CD4-positive, alpha-beta memory T cell (primary cell): ENCODE results near the gene GTSF1L. TPM values are rescaled to one million over a fixed set of nuclear protein-coding genes. Genes with fewer than 3 reads are reported as not detected.
A peak's percentile ranks its signal among the peaks of the same experiment; 100 is the strongest.
"Not testable (repeated sequence)": the region's sequence is repeated elsewhere in the genome, so short reads cannot be mapped to it uniquely, and the experiment has no call there.

ENCODE experiments used
- CTCF ChIA-PET: fragments of 350-600 bp; sonication (Branson Sonifier 250); formaldehyde crosslinking; loops from one replicate; lab custom pipeline; 2021; ENCODE audit warnings: inconsistent platforms; ENCODE audit not compliant: partially characterized antibody; lab: Charles Lee
- POLR2A ChIA-PET: fragments of 350-600 bp; sonication (Branson Sonifier 250); formaldehyde crosslinking; loops from one replicate; lab custom pipeline; 2021; ENCODE audit not compliant: partially characterized antibody; lab: Charles Lee
- DNase-seq, 5 donors: peaks; one replicate each; pipeline versions ENCODE4 v3.0.0 to v3.0.0-alpha.2; 2020 to 2022; ENCODE audit warnings: mixed read lengths in 1 of 5
- H3K27ac ChIP-seq: one replicate; pipeline ENCODE4 v1.7.0; 2013; ENCODE audit warnings: low read depth, low read length
- H3K27me3 ChIP-seq: 2 replicates; pipeline ENCODE4 v1.7.0; 2013; ENCODE audit warnings: mild to moderate bottlenecking, low read length, moderate library complexity; ENCODE audit not compliant: insufficient read depth
- H3K36me3 ChIP-seq: 2 replicates; pipeline ENCODE4 v1.7.0; 2013; ENCODE audit warnings: mild to moderate bottlenecking, low read length, moderate library complexity; ENCODE audit not compliant: insufficient read depth
- H3K4me1 ChIP-seq: 2 replicates; pipeline ENCODE4 v1.7.0; 2013; ENCODE audit warnings: mild to moderate bottlenecking, low read length, moderate library complexity; ENCODE audit not compliant: insufficient read depth
- H3K4me3 ChIP-seq, 2 donors: one replicate each; pipeline ENCODE4 v1.7.0; 2013; ENCODE audit warnings: low read length in 2 of 2, mild to moderate bottlenecking in 1 of 2
- H3K9me3 ChIP-seq, 2 donors: one replicate each; pipeline ENCODE4 v1.7.0; 2013; ENCODE audit warnings: low read length in 2 of 2, control low read depth in 1 of 2; ENCODE audit not compliant: control insufficient read depth in 1 of 2
- H3K27ac Mint-ChIP-seq, 7 donors: one replicate each; pipeline ENCODE4 v1.8.0; 2020 to 2021; ENCODE audit warnings: mixed read lengths in 7 of 7, mild to moderate bottlenecking in 6 of 7, inconsistent platforms in 3 of 7, moderate library complexity in 3 of 7
- H3K27me3 Mint-ChIP-seq, 2 donors: one replicate each; pipeline ENCODE4 v1.8.0; 2020 to 2021; ENCODE audit warnings: mixed read lengths in 2 of 2
- H3K36me3 Mint-ChIP-seq, 2 donors: one replicate each; pipeline ENCODE4 v1.8.0; 2020 to 2021; ENCODE audit warnings: mixed read lengths in 2 of 2, inconsistent platforms in 1 of 2, mild to moderate bottlenecking in 1 of 2
- H3K4me1 Mint-ChIP-seq, 4 donors: one replicate each; pipeline ENCODE4 v1.8.0; 2020 to 2021; ENCODE audit warnings: mixed read lengths in 4 of 4, mild to moderate bottlenecking in 1 of 4
- H3K4me3 Mint-ChIP-seq, 8 donors: one replicate each; pipeline ENCODE4 v1.8.0; 2020 to 2021; ENCODE audit warnings: mixed read lengths in 8 of 8, mild to moderate bottlenecking in 7 of 8, moderate library complexity in 6 of 8, inconsistent platforms in 3 of 8
- H3K9me3 Mint-ChIP-seq, 8 donors: one replicate each; pipeline ENCODE4 v1.8.0; 2020 to 2021; ENCODE audit warnings: mixed read lengths in 8 of 8, mild to moderate bottlenecking in 5 of 8, inconsistent platforms in 3 of 8, moderate library complexity in 1 of 8
- intact Hi-C: fragments of 100-400 bp; cut with micrococcal nuclease; formaldehyde crosslinking; loops from one replicate; pipeline ENCODE4 v1.15.1; 2023
- polyA plus RNA-seq, 2 donors: library from polyadenylated mRNA; unstranded; fragments of 300-500 nt; fragmentation: Illumina TruSeq; gene quantifications; one replicate each; pipeline ENCODE4 v1.2.3, GENCODE V29; 2021
- total RNA-seq, 2 experiments: library from RNA; stranded (reverse); gene quantifications; one replicate each; pipeline ENCODE4 v1.2.3, GENCODE V29; 2021

Gene GTSF1L
- total and polyA plus RNA-seq, 4 experiments from 2014 or later, result not detected

DNA sequence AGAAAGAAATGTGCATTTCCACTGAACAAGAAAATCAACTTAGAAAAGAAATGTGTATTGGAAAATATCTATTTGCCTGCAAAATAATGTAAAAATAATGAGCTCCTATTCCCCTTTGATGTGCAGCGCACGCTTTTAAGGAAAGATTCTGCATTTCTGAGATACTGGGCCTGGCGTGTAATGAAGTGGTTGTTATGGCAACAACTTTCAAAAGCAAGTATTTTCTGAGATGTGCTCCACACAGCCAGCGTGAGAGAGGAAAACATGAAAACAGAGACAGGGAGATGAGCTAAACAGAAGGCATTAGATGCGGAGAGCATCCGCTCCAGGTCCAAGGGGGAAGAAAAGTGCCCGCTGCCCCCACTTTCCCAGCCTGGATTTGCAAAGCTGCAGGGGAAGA is 39.1 kb upstream of the GTSF1L start:
- Mint-ChIP-seq H3K36me3 (no peaks in the 10 kb centered on the region), H3K9me3 (no peaks in the 10 kb centered on the region), H3K4me3 (no peak overlapping the region), H3K27ac (no peak overlapping the region), H3K4me1 (peaks cover 0 to 8% (median 0%) of the 10 kb centered on the region in 4 donors), H3K27me3 (peaks cover 5 to 7% of the 10 kb centered on the region in 2 donors)
- H3K4me1 ChIP-seq, result no peaks in the 10 kb centered on the region
- no peaks in the 10 kb centered on the region for H3K9me3 ChIP-seq
- intact Hi-C loops, result no loop called here
- POLR2A ChIA-PET, result no interaction called here
- H3K27me3 ChIP-seq, result no peaks in the 10 kb centered on the region
- no peak overlapping the region for H3K27ac ChIP-seq
- H3K4me3 ChIP-seq, result no peak overlapping the region
- no peak for DNase-seq
- no peaks in the 10 kb centered on the region for H3K36me3 ChIP-seq
- CTCF ChIA-PET, result no interaction called here

DNA sequence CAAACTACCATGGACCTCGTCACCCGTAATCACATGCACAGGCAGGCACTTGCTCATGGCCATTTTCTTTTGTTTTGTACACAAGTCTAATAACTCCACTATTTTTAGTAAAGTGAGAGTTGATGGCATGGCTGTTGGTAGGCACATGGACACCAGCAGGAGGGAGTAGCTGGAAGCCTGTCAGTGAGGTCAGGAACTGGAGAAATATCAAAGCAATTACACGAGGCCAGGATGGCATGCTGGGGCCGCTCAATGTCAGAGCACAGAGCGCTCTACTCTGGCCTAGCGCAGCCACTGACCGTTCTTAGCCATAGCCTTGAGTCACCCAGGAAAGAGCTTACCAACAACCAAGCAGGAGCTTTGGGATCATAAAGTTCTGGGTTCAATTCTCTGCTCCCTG is 36.1 kb upstream of the GTSF1L start:
- H3K9me3 ChIP-seq, result no peaks in the 10 kb centered on the region
- no peak overlapping the region for H3K4me3 ChIP-seq
- intact Hi-C loops, result no loop called here
- no peak overlapping the region for H3K27ac ChIP-seq
- H3K4me1 ChIP-seq, result no peaks in the 10 kb centered on the region
- peaks cover 3 to 5% of the 10 kb centered on the region in 2 donors for H3K27me3 Mint-ChIP-seq
- H3K4me3 Mint-ChIP-seq, result no peak overlapping the region
- H3K4me1 Mint-ChIP-seq, result peaks cover 0 to 8% (median 0%) of the 10 kb centered on the region in 4 donors
- DNase-seq, result no peak
- CTCF ChIA-PET, result no interaction called here
- POLR2A ChIA-PET, result no interaction called here
- H3K36me3 ChIP-seq, result no peaks in the 10 kb centered on the region
- H3K27me3 ChIP-seq, result no peaks in the 10 kb centered on the region
- no peaks in the 10 kb centered on the region for H3K36me3 Mint-ChIP-seq
- peak overlapping the region in 1 of 7 donors; percentile 38 for H3K27ac Mint-ChIP-seq
- no peaks in the 10 kb centered on the region for H3K9me3 Mint-ChIP-seq

DNA sequence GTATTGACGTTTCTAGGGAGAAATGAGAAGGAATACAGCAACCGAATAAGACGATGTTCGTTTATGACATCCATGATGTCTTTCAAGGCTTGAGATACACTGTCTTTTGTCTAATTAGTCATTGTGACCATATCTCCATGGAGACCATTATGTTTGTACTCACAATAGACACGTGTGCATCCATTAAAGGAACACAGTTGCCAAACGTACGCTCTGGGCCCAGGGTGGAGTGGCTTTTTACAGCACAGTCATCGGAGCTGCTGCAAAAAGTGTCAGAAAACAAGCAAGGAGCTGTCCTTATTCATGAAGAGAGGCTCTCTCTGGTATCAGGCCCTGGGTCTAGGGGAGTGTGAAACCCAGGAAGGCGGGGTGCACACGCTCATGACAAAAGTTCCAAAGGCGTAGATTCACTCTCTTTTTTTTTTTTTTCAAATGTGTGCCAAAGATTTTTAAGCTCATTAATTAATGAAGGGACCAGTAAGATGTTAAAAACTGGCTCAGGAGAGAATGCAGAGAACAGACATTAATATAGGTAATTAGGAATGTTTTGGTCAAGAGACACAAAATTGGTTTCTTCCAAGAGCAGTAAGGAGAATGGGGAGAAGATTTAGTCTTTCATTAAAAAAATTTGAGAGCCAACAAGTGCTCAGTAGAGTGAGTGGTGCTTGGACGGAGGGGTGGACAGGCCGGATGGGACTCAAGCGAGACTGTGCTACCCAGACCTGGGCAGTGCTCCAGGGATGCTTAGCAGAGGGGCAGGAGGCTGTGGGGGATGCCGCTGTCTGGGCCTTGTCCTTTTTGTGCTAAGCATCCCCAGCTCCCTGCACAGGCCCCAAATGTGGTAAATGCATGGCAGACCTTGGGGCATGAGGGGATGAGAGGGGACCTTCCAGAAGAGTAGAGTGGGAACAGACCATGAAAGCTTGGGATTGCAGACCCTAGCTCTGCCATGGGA is 34.9 kb upstream of the GTSF1L start:
- peaks cover 0 to 8% (median 0%) of the 10 kb centered on the region in 4 donors for H3K4me1 Mint-ChIP-seq
- H3K36me3 ChIP-seq, result no peaks in the 10 kb centered on the region
- intact Hi-C loops, result no loop called here
- no peak for DNase-seq
- peaks cover 0 to 1% of the 10 kb centered on the region in 2 donors for H3K27me3 Mint-ChIP-seq
- H3K9me3 ChIP-seq, result no peaks in the 10 kb centered on the region
- no peak overlapping the region for H3K27ac ChIP-seq
- no peaks in the 10 kb centered on the region for H3K9me3 Mint-ChIP-seq
- no peak overlapping the region for H3K4me3 ChIP-seq
- H3K27ac Mint-ChIP-seq, result peak overlapping the region in 1 of 7 donors; percentile 32
- POLR2A ChIA-PET, result no interaction called here
- no peak overlapping the region for H3K4me3 Mint-ChIP-seq
- H3K4me1 ChIP-seq, result no peaks in the 10 kb centered on the region
- H3K36me3 Mint-ChIP-seq, result no peaks in the 10 kb centered on the region
- H3K27me3 ChIP-seq, result no peaks in the 10 kb centered on the region
- CTCF ChIA-PET, result interaction anchor here (0.6 kb wide), 1 partner anchor 13 kb away, joined by 3 read pairs; no protein-coding TSS in a partner anchor

DNA sequence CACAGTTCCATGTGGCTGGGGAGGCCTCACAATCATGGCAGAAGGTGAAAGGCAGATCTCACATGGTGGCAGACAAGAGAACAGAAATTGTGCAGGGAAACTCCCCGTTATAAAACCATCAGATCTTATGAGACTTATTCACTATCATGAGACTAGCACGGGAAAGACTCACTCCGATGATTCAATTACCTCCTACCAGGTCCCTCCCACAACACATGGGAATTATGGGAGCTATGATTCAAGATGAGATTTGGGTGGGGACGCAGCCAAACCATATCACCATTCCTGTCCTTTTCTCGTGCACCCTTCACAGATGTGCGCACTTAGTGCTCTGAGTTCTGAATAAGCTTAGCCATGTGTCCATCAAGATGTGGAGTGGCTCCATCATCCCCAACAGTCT is 31.1 kb upstream of the GTSF1L start:
- H3K27me3 Mint-ChIP-seq, H3K4me1 ChIP-seq, H3K9me3 ChIP-seq, H3K36me3 ChIP-seq, POLR2A ChIA-PET, H3K27ac ChIP-seq, H3K27ac Mint-ChIP-seq, intact Hi-C loops, H3K4me3 ChIP-seq, H3K9me3 Mint-ChIP-seq, DNase-seq, H3K27me3 ChIP-seq, CTCF ChIA-PET, H3K4me1 Mint-ChIP-seq, H3K36me3 Mint-ChIP-seq, H3K4me3 Mint-ChIP-seq: not testable (repeated sequence)

DNA sequence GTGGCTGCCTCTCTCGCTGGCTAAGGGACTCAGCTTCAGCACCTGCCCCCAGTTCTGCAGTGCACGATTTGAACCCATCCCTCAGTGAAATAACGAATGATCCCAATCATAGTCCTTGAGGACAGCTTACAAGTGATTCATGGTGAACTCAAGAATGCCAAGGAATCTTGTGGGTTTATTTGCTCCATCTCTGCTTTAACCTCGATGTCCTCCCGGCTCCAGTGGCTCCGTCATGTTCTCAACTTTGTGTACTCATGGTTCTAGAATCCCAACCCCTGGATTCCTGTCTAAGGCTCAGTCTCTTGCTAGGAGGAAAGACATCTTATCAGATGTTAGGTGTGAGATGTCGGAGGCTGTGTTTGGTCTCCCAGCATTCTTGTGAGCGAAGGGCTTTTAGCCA is 29.0 kb upstream of the GTSF1L start:
- Mint-ChIP-seq H3K27me3 (peaks cover 0 to 16% of the 10 kb centered on the region in 2 donors), H3K9me3 (no peaks in the 10 kb centered on the region), H3K4me3 (no peak overlapping the region), H3K4me1 (peaks cover 14 to 22% (median 17%) of the 10 kb centered on the region in 4 donors), H3K27ac (no peak overlapping the region), H3K36me3 (no peaks in the 10 kb centered on the region)
- no peak for DNase-seq
- H3K36me3 ChIP-seq, result no peaks in the 10 kb centered on the region
- H3K4me1 ChIP-seq, result peaks cover 19% of the 10 kb centered on the region
- no peak overlapping the region for H3K27ac ChIP-seq
- no peaks in the 10 kb centered on the region for H3K27me3 ChIP-seq
- H3K4me3 ChIP-seq, result no peak overlapping the region
- H3K9me3 ChIP-seq, result no peaks in the 10 kb centered on the region
- ChIA-PET CTCF (interaction anchor here (11.1 kb wide), 1 partner anchor 325 kb away, joined by 143 read pairs; no protein-coding TSS in a partner anchor), POLR2A (no interaction called here)
- intact Hi-C loops, result no loop called here

DNA sequence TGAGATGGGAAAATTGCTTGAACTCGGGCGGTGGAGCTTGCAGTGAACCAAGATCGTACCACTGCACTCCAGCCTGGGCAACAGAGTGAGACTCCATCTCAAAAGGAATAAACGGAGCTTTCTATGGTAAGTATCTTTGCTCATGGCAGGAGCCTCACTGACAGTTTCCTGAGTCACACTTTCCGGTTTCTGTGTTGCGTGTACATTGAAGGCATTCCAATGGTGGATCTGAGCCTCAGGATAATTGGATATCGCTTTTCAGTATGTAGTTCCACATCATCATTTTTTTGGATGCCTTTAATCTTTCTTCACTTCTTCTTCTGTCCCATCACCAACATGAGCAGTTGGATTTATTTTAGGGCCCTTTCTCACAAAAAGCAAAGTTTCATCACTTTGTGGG is 28.6 kb upstream of the GTSF1L start:
- no peak for DNase-seq
- CTCF ChIA-PET, result interaction anchor here (11.1 kb wide), 1 partner anchor 326 kb away, joined by 143 read pairs; no protein-coding TSS in a partner anchor

DNA sequence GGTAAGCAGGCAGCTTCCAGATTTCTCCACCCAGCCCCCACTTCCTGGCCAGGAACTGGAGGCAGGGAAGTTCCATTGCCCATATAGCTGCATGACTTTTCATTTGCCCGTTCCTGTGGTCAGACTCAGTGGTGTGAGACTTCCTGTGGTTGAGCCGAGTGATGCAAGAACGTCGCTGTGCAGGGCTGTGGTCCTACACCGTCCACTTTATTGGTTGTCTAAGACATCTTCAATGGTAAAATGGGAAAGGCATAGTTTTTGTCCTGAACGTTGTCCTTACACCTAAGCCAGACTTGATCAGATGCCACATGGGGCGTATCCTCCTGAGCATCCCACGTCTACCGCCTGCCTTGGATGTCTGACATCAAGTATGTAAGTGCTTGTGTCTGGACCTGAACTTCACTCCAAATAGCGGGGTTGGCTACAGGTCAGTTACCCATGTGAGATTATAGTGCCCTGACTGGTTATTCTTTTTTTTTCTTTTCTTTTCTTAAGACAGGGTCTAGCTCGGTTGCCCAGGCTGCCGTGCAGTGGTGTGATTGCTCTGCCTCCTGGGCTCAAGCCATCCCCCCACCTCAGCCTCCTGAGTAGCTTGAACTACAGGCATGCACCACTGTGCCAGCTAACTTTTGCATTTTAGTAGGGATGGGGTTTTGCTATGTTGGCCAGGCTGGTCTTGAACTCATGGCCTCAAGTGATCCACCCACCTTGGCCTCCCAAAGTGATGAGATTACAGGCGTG is 25.9 kb upstream of the GTSF1L start:
- CTCF ChIA-PET, result interaction anchor here (11.1 kb wide), 1 partner anchor 329 kb away, joined by 143 read pairs; no protein-coding TSS in a partner anchor
- DNase-seq, result no peak
- Mint-ChIP-seq H3K4me1 (peaks cover 19 to 31% (median 21%) of the 10 kb centered on the region in 4 donors), H3K9me3 (no peaks in the 10 kb centered on the region), H3K27me3 (peaks cover 0 to 23% of the 10 kb centered on the region in 2 donors), H3K4me3 (peak overlapping the region in 1 of 8 donors; percentile 31), H3K36me3 (no peaks in the 10 kb centered on the region), H3K27ac (peak overlapping the region in 2 of 7 donors; percentile 12 to 42)
- H3K36me3 ChIP-seq, result no peaks in the 10 kb centered on the region
- no peaks in the 10 kb centered on the region for H3K27me3 ChIP-seq
- no peak overlapping the region for H3K4me3 ChIP-seq
- peaks cover 30% of the 10 kb centered on the region for H3K4me1 ChIP-seq
- intact Hi-C loops, result no loop called here
- POLR2A ChIA-PET, result no interaction called here
- no peaks in the 10 kb centered on the region for H3K9me3 ChIP-seq
- H3K27ac ChIP-seq, result no peak overlapping the region

More for the DNA sequence above, 28.6 kb upstream of the GTSF1L start:
- H3K27me3 ChIP-seq, result no peaks in the 10 kb centered on the region
- POLR2A ChIA-PET, result no interaction called here
- H3K4me3 Mint-ChIP-seq, result no peak overlapping the region
- H3K27me3 Mint-ChIP-seq, result peaks cover 0 to 19% of the 10 kb centered on the region in 2 donors
- H3K27ac ChIP-seq, result no peak overlapping the region
- H3K4me1 Mint-ChIP-seq, result peaks cover 17 to 26% (median 20%) of the 10 kb centered on the region in 4 donors
- H3K27ac Mint-ChIP-seq, result no peak overlapping the region
- peaks cover 21% of the 10 kb centered on the region for H3K4me1 ChIP-seq
- H3K36me3 ChIP-seq, result no peaks in the 10 kb centered on the region
- no peaks in the 10 kb centered on the region for H3K9me3 ChIP-seq
- H3K36me3 Mint-ChIP-seq, result no peaks in the 10 kb centered on the region
- intact Hi-C loops, result no loop called here
- no peak overlapping the region for H3K4me3 ChIP-seq
- H3K9me3 Mint-ChIP-seq, result no peaks in the 10 kb centered on the region
